ENCODE data around the gene ZHX3. TPM values are rescaled to one million over a fixed set of nuclear protein-coding genes. Genes with fewer than 3 reads are reported as not detected.

ZHX3 gene
- total and polyA plus RNA-seq, 2 donors, result 4.1 to 4.2 TPM

GRCh38 chr20:41139227-41140093, 178.1 kb downstream of the ZHX3 start:
- H3K36me3 ChIP-seq (ENCODE audit: control insufficient read depth in 2 of 2, insufficient read depth in 2 of 2, low read length in 1 of 2), result peaks cover 7 to 15% of the 10 kb centered on the region in 2 donors
- H3K9me3 ChIP-seq (ENCODE audit: control insufficient read depth in 2 of 2, insufficient read depth in 1 of 2, low read length in 1 of 2), result no peaks in the 10 kb centered on the region
- peak in 1 of 9 donors; percentile 52 for DNase-seq (ENCODE audit: low read depth in 6 of 9, low spot score in 9 of 9)
- peak overlapping the region; percentile 93 to 95 for H3K4me3 ChIP-seq (ENCODE audit: low read length in 2 of 2)
- H3K27ac ChIP-seq (ENCODE audit: low read depth in 1 of 2, low read length in 1 of 2), result peak overlapping the region; percentile 98
- no peaks in the 10 kb centered on the region for H3K27me3 ChIP-seq (ENCODE audit: control insufficient read depth in 2 of 2, insufficient read depth in 1 of 2, low read length in 1 of 2)
- H3K4me1 ChIP-seq (ENCODE audit: control insufficient read depth in 2 of 2, insufficient read depth in 2 of 2, low read length in 2 of 2), result peaks cover 60 to 80% of the 10 kb centered on the region in 2 donors
- 58% methylated on average over 5 of the region's 5 CpGs for WGBS

GRCh38 chr20:41138475-41139226, 178.9 kb downstream of the ZHX3 start:
- no peaks in the 10 kb centered on the region for H3K9me3 ChIP-seq (ENCODE audit: control insufficient read depth in 2 of 2, insufficient read depth in 1 of 2, low read length in 1 of 2)
- H3K27me3 ChIP-seq (ENCODE audit: control insufficient read depth in 2 of 2, insufficient read depth in 1 of 2, low read length in 1 of 2), result no peaks in the 10 kb centered on the region
- H3K27ac ChIP-seq (ENCODE audit: low read depth in 1 of 2, low read length in 1 of 2), result peak overlapping the region; percentile 98
- peak overlapping the region; percentile 93 to 95 for H3K4me3 ChIP-seq (ENCODE audit: low read length in 2 of 2)
- peak in 5 of 9 donors; percentile 74 to 92 (median 80) for DNase-seq (ENCODE audit: low read depth in 6 of 9, low spot score in 9 of 9)
- H3K4me1 ChIP-seq (ENCODE audit: control insufficient read depth in 2 of 2, insufficient read depth in 2 of 2, low read length in 2 of 2), result peaks cover 53 to 79% of the 10 kb centered on the region in 2 donors
- H3K36me3 ChIP-seq (ENCODE audit: control insufficient read depth in 2 of 2, insufficient read depth in 2 of 2, low read length in 1 of 2), result peaks cover 0 to 7% of the 10 kb centered on the region in 2 donors
- WGBS, result 10% methylated on average over 12 of the region's 12 CpGs

DNA sequence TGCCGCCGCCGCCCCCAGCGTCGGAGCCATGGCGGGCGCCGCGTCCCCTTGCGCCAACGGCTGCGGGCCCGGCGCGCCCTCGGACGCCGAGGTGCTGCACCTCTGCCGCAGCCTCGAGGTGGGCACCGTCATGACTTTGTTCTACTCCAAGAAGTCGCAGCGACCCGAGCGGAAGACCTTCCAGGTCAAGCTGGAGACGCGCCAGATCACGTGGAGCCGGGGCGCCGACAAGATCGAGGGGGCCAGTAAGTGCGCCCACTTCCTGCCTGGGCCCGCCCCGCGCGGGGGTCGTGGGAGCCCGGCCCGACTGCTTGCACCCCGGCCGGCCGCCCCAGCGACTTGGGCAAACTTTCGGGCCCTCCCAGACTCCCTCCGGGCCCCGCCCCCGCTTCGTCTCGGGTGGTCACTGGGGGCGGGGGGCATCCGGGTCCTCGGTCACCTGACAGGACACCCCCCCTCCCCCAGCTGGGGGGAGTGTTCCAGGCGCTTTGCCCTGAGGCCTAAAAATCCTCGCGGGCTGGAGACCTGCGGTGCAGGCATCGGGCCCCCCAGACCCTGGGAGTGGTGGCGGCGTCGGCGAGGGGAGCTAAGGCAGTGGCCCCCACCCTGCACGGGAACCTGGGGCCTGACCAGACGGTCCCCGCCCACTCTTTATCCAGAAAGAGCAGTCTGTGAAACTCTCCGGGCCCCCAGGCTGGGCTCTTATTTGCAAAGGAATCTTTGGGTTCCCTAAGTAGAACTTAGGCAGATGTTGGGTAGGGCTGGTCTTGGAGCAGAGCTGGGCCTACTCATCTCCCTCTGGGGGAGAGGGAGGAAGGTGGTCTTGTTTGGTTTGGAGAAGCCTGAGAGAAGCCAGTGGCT, 179.7 kb downstream of the ZHX3 start:
- Histone ChIP-seq H3K4me1 (ENCODE audit: control insufficient read depth in 2 of 2, insufficient read depth in 2 of 2, low read length in 2 of 2) (peaks cover 46 to 71% of the 10 kb centered on the region in 2 donors), H3K27ac (ENCODE audit: low read depth in 1 of 2, low read length in 1 of 2) (peak overlapping the region; percentile 98), H3K4me3 (ENCODE audit: low read length in 2 of 2) (peak overlapping the region; percentile 93 to 95), H3K9me3 (ENCODE audit: control insufficient read depth in 2 of 2, insufficient read depth in 1 of 2, low read length in 1 of 2) (no peaks in the 10 kb centered on the region), H3K27me3 (ENCODE audit: control insufficient read depth in 2 of 2, insufficient read depth in 1 of 2, low read length in 1 of 2) (no peaks in the 10 kb centered on the region), H3K36me3 (ENCODE audit: control insufficient read depth in 2 of 2, insufficient read depth in 2 of 2, low read length in 1 of 2) (peaks cover 0 to 4% of the 10 kb centered on the region in 2 donors)
- peak in 5 of 9 donors; percentile 70 to 89 (median 76) for DNase-seq (ENCODE audit: low read depth in 6 of 9, low spot score in 9 of 9)
- under 1% methylated on average over 66 of the region's 66 CpGs for WGBS

DNA sequence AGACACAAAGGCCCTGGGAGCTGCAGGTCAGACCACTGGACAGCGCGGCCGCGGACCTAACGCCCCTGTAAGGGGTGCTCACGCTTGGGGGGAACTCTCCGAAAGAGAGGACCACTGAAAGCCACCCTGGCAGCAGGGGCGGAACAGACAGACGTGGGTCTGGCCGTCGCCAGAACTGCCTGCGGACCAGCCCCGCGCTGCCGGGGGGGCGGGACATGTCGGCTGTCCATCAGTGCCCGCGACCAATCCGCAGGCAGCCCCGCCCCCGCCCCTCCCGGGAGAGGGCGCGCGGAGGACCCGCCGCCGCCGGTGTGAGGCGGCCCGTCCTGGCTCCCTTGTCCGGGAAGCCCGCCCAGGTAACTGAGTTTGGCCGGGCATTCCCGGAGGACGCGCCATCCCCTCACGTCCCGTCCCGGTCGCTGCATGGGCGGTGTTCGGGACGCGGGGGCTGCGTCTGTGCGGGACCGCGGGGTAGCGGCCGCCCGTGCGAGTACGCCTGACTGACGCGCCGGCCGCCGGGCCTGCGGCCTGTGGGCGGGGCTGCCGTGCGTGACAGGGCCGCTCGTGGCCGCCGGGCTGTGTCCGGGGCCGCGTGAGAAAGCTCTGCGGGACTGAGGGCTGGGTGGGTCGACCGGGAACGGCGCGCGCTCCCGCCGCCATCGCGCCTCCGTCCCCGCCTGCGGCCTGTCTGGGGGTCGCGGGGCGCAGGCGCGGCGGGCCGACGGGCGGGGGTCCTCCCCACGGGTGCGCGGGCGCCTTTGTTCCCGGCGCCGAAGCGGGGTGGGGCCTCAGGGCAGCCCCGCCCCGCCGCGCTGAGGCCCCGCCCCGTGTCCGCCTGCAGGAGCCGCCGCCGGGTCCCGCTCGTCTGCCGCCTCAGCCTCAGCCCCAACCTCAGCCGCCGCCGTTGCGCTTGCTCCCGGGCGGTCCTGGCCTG, 180.6 kb downstream of the ZHX3 start, which contains the start of gene PLCG1:
Gene PLCG1, plus strand, starts transcription at position 864 of the 934 bp plus-strand sequence. CDS start 99 bp downstream, outside the sequence.
- H3K27me3 ChIP-seq (ENCODE audit: control insufficient read depth in 2 of 2, insufficient read depth in 1 of 2, low read length in 1 of 2), result no peaks in the 10 kb centered on the region
- H3K36me3 ChIP-seq (ENCODE audit: control insufficient read depth in 2 of 2, insufficient read depth in 2 of 2, low read length in 1 of 2), result peaks cover 0 to 4% of the 10 kb centered on the region in 2 donors
- WGBS, result under 1% methylated on average over 121 of the region's 121 CpGs
- no peaks in the 10 kb centered on the region for H3K9me3 ChIP-seq (ENCODE audit: control insufficient read depth in 2 of 2, insufficient read depth in 1 of 2, low read length in 1 of 2)
- peaks cover 37 to 62% of the 10 kb centered on the region in 2 donors for H3K4me1 ChIP-seq (ENCODE audit: control insufficient read depth in 2 of 2, insufficient read depth in 2 of 2, low read length in 2 of 2)
- peak in 7 of 9 donors; percentile 72 to 91 (median 80) for DNase-seq (ENCODE audit: low read depth in 6 of 9, low spot score in 9 of 9)
- H3K27ac ChIP-seq (ENCODE audit: low read depth in 1 of 2, low read length in 1 of 2), result peak within 1 kb of the TSS; percentile 98
- H3K4me3 ChIP-seq (ENCODE audit: low read length in 2 of 2), result peak within 1 kb of the TSS; percentile 93 to 95

DNA sequence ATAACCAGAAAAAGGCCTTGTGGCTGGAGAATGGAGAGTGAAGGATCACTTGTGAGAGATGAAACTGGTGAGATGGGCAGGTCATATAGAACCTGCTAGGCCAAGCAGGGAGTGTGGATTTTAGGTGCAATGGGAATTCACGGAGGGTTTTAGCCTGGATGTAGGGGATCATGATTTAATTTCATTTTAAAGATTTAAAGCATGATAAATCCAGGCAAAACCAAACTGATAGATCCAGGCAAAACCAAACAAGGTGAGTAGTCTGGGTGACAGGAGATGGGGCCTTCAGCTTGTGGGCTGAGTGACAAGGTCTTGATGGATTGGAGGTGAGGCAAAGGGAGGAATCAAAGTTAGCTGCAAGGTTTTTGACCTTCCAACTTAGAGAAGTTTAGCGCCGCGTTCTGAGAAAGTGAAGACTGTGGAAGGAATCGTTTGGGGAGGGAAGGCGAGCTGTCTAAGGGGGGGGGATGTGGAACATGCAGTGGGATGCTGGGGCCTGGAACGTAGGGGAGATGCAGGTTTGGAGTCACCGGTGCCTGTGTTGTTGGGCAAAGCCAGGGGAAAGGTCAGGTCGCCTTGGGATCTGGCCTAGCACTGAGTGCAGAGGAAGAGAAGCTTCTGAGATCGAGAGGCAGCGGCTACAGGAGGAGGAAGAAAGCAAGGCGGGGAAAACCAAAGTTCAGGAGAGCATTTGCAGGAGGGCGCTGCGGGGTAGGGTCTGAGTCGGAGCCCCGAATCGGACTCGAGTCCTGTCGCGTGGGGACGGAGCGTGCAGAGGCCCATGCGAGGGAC, 181.4 kb downstream of the ZHX3 start:
- WGBS, result 37% methylated on average over 23 of the region's 23 CpGs
- H3K4me3 ChIP-seq (ENCODE audit: low read length in 2 of 2), result peak overlapping the region; percentile 50 to 93
- DNase-seq (ENCODE audit: low read depth in 6 of 9, low spot score in 9 of 9), result no peak
- peaks cover 29 to 54% of the 10 kb centered on the region in 2 donors for H3K4me1 ChIP-seq (ENCODE audit: control insufficient read depth in 2 of 2, insufficient read depth in 2 of 2, low read length in 2 of 2)
- H3K27me3 ChIP-seq (ENCODE audit: control insufficient read depth in 2 of 2, insufficient read depth in 1 of 2, low read length in 1 of 2), result no peaks in the 10 kb centered on the region
- H3K27ac ChIP-seq (ENCODE audit: low read depth in 1 of 2, low read length in 1 of 2), result peak overlapping the region; percentile 59 to 98
- H3K9me3 ChIP-seq (ENCODE audit: control insufficient read depth in 2 of 2, insufficient read depth in 1 of 2, low read length in 1 of 2), result no peaks in the 10 kb centered on the region
- H3K36me3 ChIP-seq (ENCODE audit: control insufficient read depth in 2 of 2, insufficient read depth in 2 of 2, low read length in 1 of 2), result peaks cover 0 to 4% of the 10 kb centered on the region in 2 donors

DNA sequence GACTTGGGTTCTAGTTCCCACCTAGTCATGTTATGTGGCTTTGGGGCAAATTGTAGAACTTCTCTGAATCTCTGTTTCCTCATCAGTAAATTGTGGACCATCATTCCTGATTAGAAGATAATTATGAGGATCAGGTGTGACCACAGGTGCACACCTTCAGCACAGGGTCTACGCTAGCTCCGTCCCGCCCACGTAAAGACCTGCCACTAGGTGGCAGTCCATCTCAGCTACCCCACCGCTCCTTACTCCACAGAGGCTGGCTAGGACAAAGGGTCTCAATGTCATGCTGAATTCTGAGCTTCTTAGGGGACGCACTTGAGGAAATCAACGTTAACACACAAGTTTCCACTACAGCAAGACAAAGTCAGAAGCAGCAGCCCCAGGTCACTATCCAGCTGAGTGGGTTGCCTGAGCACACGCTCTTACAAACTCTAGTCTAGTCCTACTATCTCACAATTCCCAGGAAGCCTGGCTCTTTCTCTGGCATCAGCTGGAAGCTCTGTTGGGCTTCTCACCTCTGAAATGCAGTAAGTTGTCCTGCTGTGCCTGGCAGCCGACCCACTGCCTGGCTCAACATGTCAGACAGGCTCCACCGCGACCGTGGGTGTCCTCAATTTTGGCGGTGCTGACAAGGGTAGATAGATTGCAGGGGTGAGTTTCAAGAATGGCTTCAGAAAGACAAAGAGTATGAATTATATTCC, 182.2 kb downstream of the ZHX3 start:
- Histone ChIP-seq H3K4me3 (ENCODE audit: low read length in 2 of 2) (no peak overlapping the region), H3K27ac (ENCODE audit: low read depth in 1 of 2, low read length in 1 of 2) (no peak overlapping the region), H3K9me3 (ENCODE audit: control insufficient read depth in 2 of 2, insufficient read depth in 1 of 2, low read length in 1 of 2) (no peaks in the 10 kb centered on the region), H3K36me3 (ENCODE audit: control insufficient read depth in 2 of 2, insufficient read depth in 2 of 2, low read length in 1 of 2) (peaks cover 0 to 4% of the 10 kb centered on the region in 2 donors), H3K4me1 (ENCODE audit: control insufficient read depth in 2 of 2, insufficient read depth in 2 of 2, low read length in 2 of 2) (peaks cover 21 to 46% of the 10 kb centered on the region in 2 donors), H3K27me3 (ENCODE audit: control insufficient read depth in 2 of 2, insufficient read depth in 1 of 2, low read length in 1 of 2) (no peaks in the 10 kb centered on the region)
- peak in 4 of 9 donors; percentile 72 to 86 (median 83) for DNase-seq (ENCODE audit: low read depth in 6 of 9, low spot score in 9 of 9)
- WGBS, result 45% methylated on average over 13 of the region's 13 CpGs

Measured in thymus (tissue), 11 donors.